ENCODE results near the gene SHISAL1. TPM values are rescaled to one million over a fixed set of nuclear protein-coding genes. Genes with fewer than 3 reads are reported as not detected.

The SHISAL1 gene
- total RNA-seq, 1 experiment from 2014 or later, result 2.9 TPM

- Histone ChIP-seq H3T11ph (ENCODE audit: low read length) (no peak overlapping the region), H3K27me3 (ENCODE audit: insufficient read depth, low read length) (no peaks in the 10 kb centered on the region), H4K20me1 (ENCODE audit: control insufficient read depth, insufficient read depth, insufficient read length) (no peaks in the 10 kb centered on the region), H2BK12ac (ENCODE audit: insufficient read length, low read depth, low read length) (no peak overlapping the region), H3K9me3 (ENCODE audit: control insufficient read depth, low read depth, low read length) (no peaks in the 10 kb centered on the region), H2BK15ac (ENCODE audit: low read depth, low read length) (no peak overlapping the region), H3K4ac (ENCODE audit: low read depth, low read length) (no peak overlapping the region), H4K8ac (replicated peaks; ENCODE audit: insufficient read length, low read depth, low read length) (no peak overlapping the region), H2BK5ac (ENCODE audit: insufficient read length, low read length) (no peak overlapping the region), H3K23me2 (ENCODE audit: insufficient read length, low read depth, low read length, poor library complexity, severe bottlenecking) (no peaks in the 10 kb centered on the region), H4K91ac (ENCODE audit: insufficient read length, low read depth, low read length) (no peak overlapping the region), H3K79me2 (ENCODE audit: insufficient read depth, low read length) (no peaks in the 10 kb centered on the region), H3K4me1 (ENCODE audit: insufficient read depth, low read length) (0 out of 2 replicates have a peak, but pooled peaks cover 2% of the 10 kb centered on the region), H3K79me1 (ENCODE audit: insufficient read depth, low read depth, low read length, poor library complexity, severe bottlenecking) (no peaks in the 10 kb centered on the region), H2AFZ (ENCODE audit: low read length) (no peak overlapping the region), H3K9ac (ENCODE audit: extremely low read depth, insufficient read length, low read length) (no peak overlapping the region), H3K18ac (ENCODE audit: insufficient read length, low read depth, low read length) (no peak overlapping the region), H3K27ac (ENCODE audit: insufficient read length, low read depth, low read length) (no peak overlapping the region), H2BK120ac (ENCODE audit: low read depth, low read length, poor library complexity, severe bottlenecking) (no peak overlapping the region), H3K56ac (ENCODE audit: insufficient read length, low read depth, low read length) (no peak overlapping the region), H2BK20ac (ENCODE audit: low read depth, low read length, poor library complexity, severe bottlenecking) (no peak overlapping the region), H3K4me2 (ENCODE audit: insufficient read depth, insufficient read length, low read length) (no peak overlapping the region), H2AK5ac (ENCODE audit: insufficient read length, low read length) (no peak overlapping the region), H3K23ac (ENCODE audit: insufficient read length, low read depth, low read length) (no peak overlapping the region), H3K14ac (ENCODE audit: insufficient read depth, low read length) (no peak overlapping the region; the same call in 1 of the 2 replicates), H4K5ac (ENCODE audit: insufficient read length, low read depth, low read length) (no peak overlapping the region)
- Mint-ChIP-seq H3K4me1 (peaks cover 36 to 47% of the 10 kb centered on the region in 2 experiments), H3K9me3 (no peaks in the 10 kb centered on the region), H3K4me3 (no peak overlapping the region), H3K27ac (peak overlapping the region in 2 of 3 experiments; percentile 9 to 33; a peak in 3 of 7 replicates), H3K27me3 (ENCODE audit: low read depth) (peaks cover 7% of the 10 kb centered on the region; the same call in 1 of the 2 replicates), H3K36me3 (ENCODE audit: insufficient read depth in 1 of 3, low read depth in 3 of 3) (no peaks in the 10 kb centered on the region)
- no CpG with 5 or more reads among the region's 10 CpGs for WGBS (ENCODE audit: extremely low coverage, insufficient read length, low lambda C conversion rate)
- TF ChIP-seq, protein P1, sequence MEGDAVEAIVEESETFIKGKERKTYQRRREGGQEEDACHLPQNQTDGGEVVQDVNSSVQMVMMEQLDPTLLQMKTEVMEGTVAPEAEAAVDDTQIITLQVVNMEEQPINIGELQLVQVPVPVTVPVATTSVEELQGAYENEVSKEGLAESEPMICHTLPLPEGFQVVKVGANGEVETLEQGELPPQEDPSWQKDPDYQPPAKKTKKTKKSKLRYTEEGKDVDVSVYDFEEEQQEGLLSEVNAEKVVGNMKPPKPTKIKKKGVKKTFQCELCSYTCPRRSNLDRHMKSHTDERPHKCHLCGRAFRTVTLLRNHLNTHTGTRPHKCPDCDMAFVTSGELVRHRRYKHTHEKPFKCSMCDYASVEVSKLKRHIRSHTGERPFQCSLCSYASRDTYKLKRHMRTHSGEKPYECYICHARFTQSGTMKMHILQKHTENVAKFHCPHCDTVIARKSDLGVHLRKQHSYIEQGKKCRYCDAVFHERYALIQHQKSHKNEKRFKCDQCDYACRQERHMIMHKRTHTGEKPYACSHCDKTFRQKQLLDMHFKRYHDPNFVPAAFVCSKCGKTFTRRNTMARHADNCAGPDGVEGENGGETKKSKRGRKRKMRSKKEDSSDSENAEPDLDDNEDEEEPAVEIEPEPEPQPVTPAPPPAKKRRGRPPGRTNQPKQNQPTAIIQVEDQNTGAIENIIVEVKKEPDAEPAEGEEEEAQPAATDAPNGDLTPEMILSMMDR (conservative IDR thresholded peaks at IDR 0.05), result no peak
- no peak for DNase-seq
These were observed 36.7 kb downstream of the SHISAL1 start for GRCh38 chr22:44276041-44276440.
